ENCODE results near the gene DTD1.

The DTD1 gene

GRCh38 chr20:18701969-18702368 lies 114.1 kb downstream of the DTD1 start:
- no peak for DNase-seq (ENCODE audit: low read depth in 2 of 3, low spot score in 2 of 3)

GRCh38 chr20:18702736-18703135 lies 114.9 kb downstream of the DTD1 start:
- DNase-seq (ENCODE audit: low read depth in 2 of 3, low spot score in 2 of 3), result no peak

GRCh38 chr20:18705490-18705889 lies 117.6 kb downstream of the DTD1 start:
- DNase-seq (ENCODE audit: low read depth in 2 of 3, low spot score in 2 of 3), result no peak

GRCh38 chr20:18705910-18706309 lies 118.1 kb downstream of the DTD1 start:
- DNase-seq (ENCODE audit: low read depth in 2 of 3, low spot score in 2 of 3), result no peak

- DNase-seq (ENCODE audit: low read depth in 2 of 3, low spot score in 2 of 3), result no peak
Observed at GRCh38 chr20:18712131-18712530, 124.3 kb downstream of the DTD1 start.

- DNase-seq (ENCODE audit: low read depth in 2 of 3, low spot score in 2 of 3), result no peak
Observed at GRCh38 chr20:18712882-18713281, 125.0 kb downstream of the DTD1 start.

- no peak for DNase-seq (ENCODE audit: low read depth in 2 of 3, low spot score in 2 of 3)
Observed at GRCh38 chr20:18715564-18715963, 127.7 kb downstream of the DTD1 start.

GRCh38 chr20:18717062-18717461 lies 129.2 kb downstream of the DTD1 start:
- DNase-seq (ENCODE audit: low read depth in 2 of 3, low spot score in 2 of 3), result no peak

- no peak for DNase-seq (ENCODE audit: low read depth in 2 of 3, low spot score in 2 of 3)
Observed at GRCh38 chr20:18718129-18718528, 130.3 kb downstream of the DTD1 start.

GRCh38 chr20:18719426-18719825 lies 131.6 kb downstream of the DTD1 start:
- DNase-seq (ENCODE audit: low read depth in 2 of 3, low spot score in 2 of 3), result no peak

- DNase-seq (ENCODE audit: low read depth in 2 of 3, low spot score in 2 of 3), result no peak
Observed at GRCh38 chr20:18721551-18722115, 133.8 kb downstream of the DTD1 start.

GRCh38 chr20:18722371-18722770 lies 134.5 kb downstream of the DTD1 start:
- DNase-seq (ENCODE audit: low read depth in 2 of 3, low spot score in 2 of 3), result no peak

GRCh38 chr20:18724077-18724476 lies 136.2 kb downstream of the DTD1 start:
- no peak for DNase-seq (ENCODE audit: low read depth in 2 of 3, low spot score in 2 of 3)

GRCh38 chr20:18724788-18725464 lies 137.1 kb downstream of the DTD1 start:
- no peak for DNase-seq (ENCODE audit: low read depth in 2 of 3, low spot score in 2 of 3)

- no peak for DNase-seq (ENCODE audit: low read depth in 2 of 3, low spot score in 2 of 3)
Observed at GRCh38 chr20:18727032-18727508, 139.2 kb downstream of the DTD1 start.

- no peak for DNase-seq (ENCODE audit: low read depth in 2 of 3, low spot score in 2 of 3)
Observed at GRCh38 chr20:18728165-18728869, 140.5 kb downstream of the DTD1 start.

- no peak for DNase-seq (ENCODE audit: low read depth in 2 of 3, low spot score in 2 of 3)
Observed at GRCh38 chr20:18728870-18729224, 141.0 kb downstream of the DTD1 start.

GRCh38 chr20:18729231-18729825 lies 141.5 kb downstream of the DTD1 start:
- no peak for DNase-seq (ENCODE audit: low read depth in 2 of 3, low spot score in 2 of 3)

GRCh38 chr20:18731940-18732339 lies 144.1 kb downstream of the DTD1 start:
- DNase-seq (ENCODE audit: low read depth in 2 of 3, low spot score in 2 of 3), result no peak

- no peak for DNase-seq (ENCODE audit: low read depth in 2 of 3, low spot score in 2 of 3)
Observed at GRCh38 chr20:18734525-18735189, 146.8 kb downstream of the DTD1 start.

GRCh38 chr20:18737140-18737539 lies 149.3 kb downstream of the DTD1 start:
- no peak for DNase-seq (ENCODE audit: low read depth in 2 of 3, low spot score in 2 of 3)

GRCh38 chr20:18738055-18738454 lies 150.2 kb downstream of the DTD1 start:
- no peak for DNase-seq (ENCODE audit: low read depth in 2 of 3, low spot score in 2 of 3)
